Measurements from ENCODE around the gene KLK3.

The KLK3 gene

DNA sequence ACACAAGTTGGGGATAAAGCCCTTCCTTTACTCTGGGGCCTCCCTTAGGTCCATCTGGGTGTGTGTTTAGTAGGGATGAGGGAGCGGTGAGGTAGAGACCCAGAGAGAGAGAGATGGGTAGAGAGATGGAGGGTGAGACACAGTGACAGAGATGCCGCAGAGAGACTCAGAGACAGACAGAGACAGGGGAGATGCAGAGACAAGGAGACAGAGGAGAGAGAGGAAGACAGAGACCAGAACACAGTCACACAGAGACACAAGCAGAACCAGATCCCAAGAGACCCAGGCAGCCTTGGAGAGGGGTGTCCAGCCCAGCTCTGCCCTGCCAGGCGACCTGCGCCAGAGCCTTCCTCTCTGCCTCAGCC is 33.5 kb upstream of the KLK3 start:
- Mint-ChIP-seq H3K36me3 (ENCODE audit: low read depth) (no peaks in the 10 kb centered on the region), H3K9me3 (peaks cover 2% of the 10 kb centered on the region), H3K4me1 (peaks cover 17% of the 10 kb centered on the region), H3K27ac (no peak overlapping the region), H3K4me3 (no peak overlapping the region), H3K27me3 (ENCODE audit: low read depth) (peaks cover 87% of the 10 kb centered on the region)
- TF ChIP-seq, protein P1, sequence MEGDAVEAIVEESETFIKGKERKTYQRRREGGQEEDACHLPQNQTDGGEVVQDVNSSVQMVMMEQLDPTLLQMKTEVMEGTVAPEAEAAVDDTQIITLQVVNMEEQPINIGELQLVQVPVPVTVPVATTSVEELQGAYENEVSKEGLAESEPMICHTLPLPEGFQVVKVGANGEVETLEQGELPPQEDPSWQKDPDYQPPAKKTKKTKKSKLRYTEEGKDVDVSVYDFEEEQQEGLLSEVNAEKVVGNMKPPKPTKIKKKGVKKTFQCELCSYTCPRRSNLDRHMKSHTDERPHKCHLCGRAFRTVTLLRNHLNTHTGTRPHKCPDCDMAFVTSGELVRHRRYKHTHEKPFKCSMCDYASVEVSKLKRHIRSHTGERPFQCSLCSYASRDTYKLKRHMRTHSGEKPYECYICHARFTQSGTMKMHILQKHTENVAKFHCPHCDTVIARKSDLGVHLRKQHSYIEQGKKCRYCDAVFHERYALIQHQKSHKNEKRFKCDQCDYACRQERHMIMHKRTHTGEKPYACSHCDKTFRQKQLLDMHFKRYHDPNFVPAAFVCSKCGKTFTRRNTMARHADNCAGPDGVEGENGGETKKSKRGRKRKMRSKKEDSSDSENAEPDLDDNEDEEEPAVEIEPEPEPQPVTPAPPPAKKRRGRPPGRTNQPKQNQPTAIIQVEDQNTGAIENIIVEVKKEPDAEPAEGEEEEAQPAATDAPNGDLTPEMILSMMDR (IDR thresholded peaks at IDR 0.05; ENCODE audit: unreplicated experiment in 3 of 3): no peak

- H3K9me3 Mint-ChIP-seq: no peaks in the 10 kb centered on the region
- TF ChIP-seq, protein P1 (IDR thresholded peaks at IDR 0.05; ENCODE audit: unreplicated experiment in 3 of 3): no peak
These were observed 33.1 kb upstream of the KLK3 start for GRCh38 chr19:50821622-50822021.

GRCh38 chr19:50822661-50823208 is 32.0 kb upstream of the KLK3 start:
- TF ChIP-seq, protein P1 (IDR thresholded peaks at IDR 0.05; ENCODE audit: unreplicated experiment in 3 of 3): no peak
- H3K27me3 Mint-ChIP-seq (ENCODE audit: low read depth): peaks cover 79% of the 10 kb centered on the region

More at GRCh38 chr19:50821622-50822021, 33.1 kb upstream of the KLK3 start:
- Mint-ChIP-seq H3K27ac (no peak overlapping the region), H3K4me3 (no peak overlapping the region), H3K4me1 (peaks cover 17% of the 10 kb centered on the region), H3K27me3 (ENCODE audit: low read depth) (peaks cover 85% of the 10 kb centered on the region), H3K36me3 (ENCODE audit: low read depth) (no peaks in the 10 kb centered on the region)

DNA sequence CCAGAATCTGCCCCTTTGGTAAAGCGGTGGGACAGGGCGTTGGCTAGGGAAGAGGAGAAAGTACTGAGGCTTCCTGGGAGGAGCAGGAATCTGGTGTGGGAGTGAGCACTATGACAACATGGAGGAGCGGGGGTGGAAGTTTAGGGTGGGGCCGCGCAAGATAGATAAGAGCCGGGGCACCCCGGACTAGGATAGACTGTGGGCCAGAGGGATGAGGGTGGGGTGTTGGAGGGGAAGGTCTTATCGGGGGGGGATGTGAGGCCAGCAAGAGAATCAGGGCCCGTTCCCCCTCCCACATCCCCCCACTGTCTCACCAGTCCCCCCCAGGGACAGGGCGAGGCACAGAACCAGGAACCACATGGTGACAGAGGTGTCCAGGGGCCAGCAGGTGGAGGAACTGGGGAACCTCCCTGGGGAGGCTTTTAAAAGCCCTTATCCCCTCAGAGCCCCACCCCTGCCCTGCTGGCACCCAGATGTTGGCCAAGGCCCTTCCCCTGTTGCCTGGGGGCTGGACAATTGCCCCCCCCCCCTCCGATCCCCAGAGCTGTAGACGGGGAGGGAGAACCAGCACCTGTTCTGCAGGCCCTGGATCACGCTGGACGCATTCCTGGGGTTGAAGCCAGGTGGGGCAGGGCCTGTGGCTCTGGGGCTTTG is 31.2 kb upstream of the KLK3 start, which contains the start of gene KLK1:
KLK1 (minus strand) TSS at position 399 of the 654 bp plus-strand sequence; CDS start at position 360, 39 bp downstream.
- peaks cover 17% of the 10 kb centered on the region for H3K4me1 Mint-ChIP-seq
- H3K36me3 Mint-ChIP-seq (ENCODE audit: low read depth): no peaks in the 10 kb centered on the region
- H3K9me3 Mint-ChIP-seq: no peaks in the 10 kb centered on the region
- TF ChIP-seq, protein P1 (IDR thresholded peaks at IDR 0.05; ENCODE audit: unreplicated experiment in 3 of 3): no peak
- no peak within 1 kb of the TSS for H3K4me3 Mint-ChIP-seq
- H3K27me3 Mint-ChIP-seq (ENCODE audit: low read depth): peaks cover 75% of the 10 kb centered on the region
- no peak within 1 kb of the TSS for H3K27ac Mint-ChIP-seq

More at GRCh38 chr19:50822661-50823208, 32.0 kb upstream of the KLK3 start:
- no peak overlapping the region for H3K4me3 Mint-ChIP-seq
- peaks cover 17% of the 10 kb centered on the region for H3K4me1 Mint-ChIP-seq
- no peaks in the 10 kb centered on the region for H3K36me3 Mint-ChIP-seq (ENCODE audit: low read depth)
- no peak overlapping the region for H3K27ac Mint-ChIP-seq
- H3K9me3 Mint-ChIP-seq: no peaks in the 10 kb centered on the region

GRCh38 chr19:50826492-50827240 is 28.0 kb upstream of the KLK3 start:
- Mint-ChIP-seq H3K27ac (no peak overlapping the region), H3K36me3 (ENCODE audit: low read depth) (no peaks in the 10 kb centered on the region), H3K27me3 (ENCODE audit: low read depth) (peaks cover 51% of the 10 kb centered on the region), H3K4me3 (no peak overlapping the region), H3K9me3 (no peaks in the 10 kb centered on the region), H3K4me1 (peaks cover 4% of the 10 kb centered on the region)
- TF ChIP-seq, protein P1 (IDR thresholded peaks at IDR 0.05; ENCODE audit: unreplicated experiment in 3 of 3): no peak
